ENCODE results near the gene FAH. TPM values are rescaled to one million over a fixed set of nuclear protein-coding genes. Genes with fewer than 3 reads are reported as not detected.

The FAH gene
- total and polyA plus RNA-seq, 2 donors (not counting 3 experiments of a cell fraction or from before 2014, with no cell fraction given): 18.2 to 18.7 TPM

DNA sequence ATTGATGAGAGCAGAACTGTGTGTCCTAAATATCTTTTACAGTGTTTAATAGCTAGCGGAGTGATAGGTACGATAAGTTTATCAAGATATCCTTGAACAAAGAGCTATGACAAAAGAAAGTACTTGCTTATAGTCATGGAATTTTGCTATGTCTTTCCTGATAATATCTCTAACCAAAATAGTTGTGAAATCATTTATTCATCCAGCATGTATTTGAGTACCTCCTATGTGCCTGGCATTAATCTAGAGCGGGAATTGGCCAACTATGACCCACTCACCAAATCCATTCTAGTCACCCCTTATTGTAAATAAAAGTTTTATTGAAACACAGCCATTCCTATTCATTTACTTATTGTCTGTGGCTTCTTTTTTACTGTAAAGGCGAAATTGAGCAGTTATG is 46.7 kb upstream of the FAH start:
- no TSS peak for BruUV-seq (replicated peaks)
- no peaks in the 10 kb centered on the region for H3K36me3 ChIP-seq (ENCODE audit: control insufficient read depth in 2 of 2, extremely low read depth in 1 of 2, insufficient read depth in 2 of 2, low read length in 2 of 2)
- DNase-seq (ENCODE audit: low read depth, low spot score): no peak
- ChIA-PET CTCF (interaction anchor here (1.1 kb wide), 1 partner anchor 31 kb away, joined by 3 read pairs; no protein-coding TSS in a partner anchor), POLR2A (no interaction called here)
- peaks cover 49% of the 10 kb centered on the region for H3K79me2 ChIP-seq (ENCODE audit: control insufficient read depth, insufficient read depth, low read length)
- H3K27me3 ChIP-seq (ENCODE audit: control insufficient read depth in 2 of 2, insufficient read depth in 2 of 2, low read length in 2 of 2): no peaks in the 10 kb centered on the region
- H3K4me2 ChIP-seq (ENCODE audit: insufficient read depth, low read length): peak overlapping the region; percentile 20
- dilution Hi-C loops (cut with MboI; ENCODE audit: extremely low pct_ligation_motif_present, low sequenced_read_pairs) (no loop called here), intact Hi-C loops (cut with micrococcal nuclease) (no loop called here)
- H3K4me1 ChIP-seq (ENCODE audit: control insufficient read depth, extremely low read depth, insufficient read depth, low read length): peaks cover 18% of the 10 kb centered on the region
- peaks cover 2% of the 10 kb centered on the region for H3K9me1 ChIP-seq (replicated peaks; ENCODE audit: control insufficient read depth, extremely low read depth, insufficient read depth, low read length)
- no peak overlapping the region for H3K4me3 ChIP-seq (replicated peaks in 1 of 3; ENCODE audit: insufficient read depth in 1 of 3, low read depth in 1 of 3, low read length in 3 of 3)
- H4K20me1 ChIP-seq (replicated peaks; ENCODE audit: control insufficient read depth, extremely low read depth, insufficient read depth, low read length): peaks cover 3% of the 10 kb centered on the region
- H2AFZ ChIP-seq (ENCODE audit: low read depth, low read length): no peak overlapping the region
- no peak for FAIRE-seq
- no peaks in the 10 kb centered on the region for H3K9me3 ChIP-seq (replicated peaks; ENCODE audit: control insufficient read depth, insufficient read depth, low read length)
- TF ChIP-seq POLR2AphosphoS5 (IDR thresholded peaks at IDR 0.05; ENCODE audit: insufficient read depth, low read depth, low read length) (no peak), MYC (IDR thresholded peaks at IDR 0.05; ENCODE audit: low read depth, low read length) (no peak), EZH2 (IDR thresholded peaks at IDR 0.05; ENCODE audit: borderline replicate concordance, low read depth, low read length, severe bottlenecking) (no peak), GATA2 (IDR thresholded peaks at IDR 0.05; ENCODE audit: insufficient read depth, insufficient read length, low read depth, low read length) (no peak), FOS (IDR thresholded peaks at IDR 0.05; ENCODE audit: borderline replicate concordance, insufficient read depth, low read length) (no peak), POLR2A (IDR thresholded peaks at IDR 0.05; ENCODE audit: low read depth, low read length) (no peak), JUN (IDR thresholded peaks at IDR 0.05; ENCODE audit: borderline replicate concordance, insufficient read depth, insufficient read length, low read depth) (no peak)
- TF ChIP-seq, protein P1, sequence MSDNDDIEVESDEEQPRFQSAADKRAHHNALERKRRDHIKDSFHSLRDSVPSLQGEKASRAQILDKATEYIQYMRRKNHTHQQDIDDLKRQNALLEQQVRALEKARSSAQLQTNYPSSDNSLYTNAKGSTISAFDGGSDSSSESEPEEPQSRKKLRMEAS (IDR thresholded peaks at IDR 0.05; ENCODE audit: insufficient read depth, insufficient read length): no peak
- TF ChIP-seq, protein P2, sequence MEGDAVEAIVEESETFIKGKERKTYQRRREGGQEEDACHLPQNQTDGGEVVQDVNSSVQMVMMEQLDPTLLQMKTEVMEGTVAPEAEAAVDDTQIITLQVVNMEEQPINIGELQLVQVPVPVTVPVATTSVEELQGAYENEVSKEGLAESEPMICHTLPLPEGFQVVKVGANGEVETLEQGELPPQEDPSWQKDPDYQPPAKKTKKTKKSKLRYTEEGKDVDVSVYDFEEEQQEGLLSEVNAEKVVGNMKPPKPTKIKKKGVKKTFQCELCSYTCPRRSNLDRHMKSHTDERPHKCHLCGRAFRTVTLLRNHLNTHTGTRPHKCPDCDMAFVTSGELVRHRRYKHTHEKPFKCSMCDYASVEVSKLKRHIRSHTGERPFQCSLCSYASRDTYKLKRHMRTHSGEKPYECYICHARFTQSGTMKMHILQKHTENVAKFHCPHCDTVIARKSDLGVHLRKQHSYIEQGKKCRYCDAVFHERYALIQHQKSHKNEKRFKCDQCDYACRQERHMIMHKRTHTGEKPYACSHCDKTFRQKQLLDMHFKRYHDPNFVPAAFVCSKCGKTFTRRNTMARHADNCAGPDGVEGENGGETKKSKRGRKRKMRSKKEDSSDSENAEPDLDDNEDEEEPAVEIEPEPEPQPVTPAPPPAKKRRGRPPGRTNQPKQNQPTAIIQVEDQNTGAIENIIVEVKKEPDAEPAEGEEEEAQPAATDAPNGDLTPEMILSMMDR (IDR thresholded peaks at IDR 0.05; ENCODE audit: extremely low read depth in 1 of 2, insufficient read depth in 1 of 2, low read depth in 1 of 2, low read length in 2 of 2): no peak
- H3K27ac ChIP-seq (ENCODE audit: insufficient read depth, low read depth, low read length): no peak overlapping the region
- H3K9ac ChIP-seq (replicated peaks; ENCODE audit: extremely low read depth, insufficient read depth, low read length): no peak overlapping the region

Measured in endothelial cell of umbilical vein (primary cell).